Karpas-422 (cell line): Measurements from ENCODE around the gene AGXT2. TPM values are rescaled to one million over a fixed set of nuclear protein-coding genes. Genes with fewer than 3 reads are reported as not detected.

ENCODE experiments used
- DNase-seq: peaks from one replicate; pipeline ENCODE4 v3.0.0-alpha.2; 2015
- H2AFZ ChIP-seq: fragments of 200-600 bp; sonication (generic); 2 replicates; pipeline ENCODE4 v1.6.1; 2014; ENCODE audit warnings: antibody characterized with exemption, low read length, mixed read lengths
- H3K27ac ChIP-seq: fragments of 200-600 bp; sonication (generic); 2 replicates; pipeline ENCODE4 v1.5.1; 2014; ENCODE audit warnings: mild to moderate bottlenecking, low read length, moderate library complexity
- H3K27me3 ChIP-seq: fragments of 200-600 bp; sonication (generic); 2 replicates; pipeline ENCODE4 v1.6.1; 2014; ENCODE audit warnings: low read length, mixed read lengths
- H3K36me3 ChIP-seq: fragments of 200-600 bp; sonication (generic); 2 replicates; pipeline ENCODE4 v1.6.1; 2014; ENCODE audit warnings: low read length, mixed read lengths; ENCODE audit not compliant: insufficient read depth
- H3K4me1 ChIP-seq: fragments of 200-600 bp; sonication (generic); 2 replicates; pipeline ENCODE4 v1.6.1; 2014; ENCODE audit warnings: mild to moderate bottlenecking, low read length, mixed read lengths
- H3K4me2 ChIP-seq: fragments of 200-600 bp; sonication (generic); 2 replicates; pipeline ENCODE4 v1.6.1; 2014; ENCODE audit warnings: low read length, low read depth, mild to moderate bottlenecking; ENCODE audit not compliant: poor library complexity, severe bottlenecking
- H3K4me3 ChIP-seq: fragments of 200-600 bp; sonication (generic); 2 replicates; pipeline ENCODE4 v1.5.1; 2014; ENCODE audit warnings: mild to moderate bottlenecking, antibody characterized with exemption, low read length, mixed read lengths
- H3K79me2 ChIP-seq: fragments of 200-600 bp; sonication (generic); 2 replicates; pipeline ENCODE4 v1.6.1; 2014; ENCODE audit warnings: mild to moderate bottlenecking, low read length, mixed read lengths
- H3K9ac ChIP-seq: fragments of 200-600 bp; sonication (generic); 2 replicates; pipeline ENCODE4 v1.6.0; 2014; ENCODE audit warnings: low read length
- H3K9me2 ChIP-seq: fragments of 200-600 bp; sonication (generic), shearing (Covaris generic); replicated peaks from 2 replicates; pipeline ENCODE4 v1.6.0; 2014; ENCODE audit warnings: mild to moderate bottlenecking, low read length, moderate library complexity; ENCODE audit not compliant: insufficient read depth
- H3K9me3 ChIP-seq: fragments of 300-700, 200-600 bp; sonication (generic); 2 replicates; pipeline ENCODE4 v1.6.1; 2014; ENCODE audit warnings: low read length, mixed read lengths
- H4K20me1 ChIP-seq: fragments of 200-600 bp; sonication (generic); 2 replicates; pipeline ENCODE4 v1.6.1; 2014; ENCODE audit warnings: mild to moderate bottlenecking, antibody characterized with exemption, low read length, low read depth; ENCODE audit not compliant: insufficient read depth
- total RNA-seq: library from RNA; depleted of rRNA; stranded (reverse); fragments of >200 nt; shearing (Covaris generic); gene quantifications from 2 replicates; pipeline ENCODE4 v1.2.3, GENCODE V29; 2014; ENCODE audit warnings: low replicate concordance

The AGXT2 gene
- total RNA-seq, 1 experiment from 2014 or later = not detected

- Histone ChIP-seq H2AFZ (no peak overlapping the region), H3K36me3 (no peaks in the 10 kb centered on the region), H3K9me2 (no peaks in the 10 kb centered on the region), H3K9me3 (no peaks in the 10 kb centered on the region), H4K20me1 (no peaks in the 10 kb centered on the region), H3K4me1 (no peaks in the 10 kb centered on the region), H3K27me3 (no peaks in the 10 kb centered on the region), H3K79me2 (no peaks in the 10 kb centered on the region), H3K4me2 (no peak overlapping the region), H3K27ac (no peak overlapping the region), H3K4me3 (no peak overlapping the region), H3K9ac (no peak overlapping the region)
- DNase-seq = no peak
These were observed 22.7 kb downstream of the AGXT2 start for GRCh38 chr5:35024911-35025510.

- H3K27me3 ChIP-seq = no peaks in the 10 kb centered on the region
- no peak overlapping the region for H3K9ac ChIP-seq
- H3K9me2 ChIP-seq = no peaks in the 10 kb centered on the region
- no peaks in the 10 kb centered on the region for H3K79me2 ChIP-seq
- no peak overlapping the region for H3K4me3 ChIP-seq
- H4K20me1 ChIP-seq = no peaks in the 10 kb centered on the region
- no peaks in the 10 kb centered on the region for H3K9me3 ChIP-seq
- no peak overlapping the region for H3K4me2 ChIP-seq
- no peaks in the 10 kb centered on the region for H3K36me3 ChIP-seq
- no peak for DNase-seq
- H3K27ac ChIP-seq = no peak overlapping the region
- H2AFZ ChIP-seq = no peak overlapping the region
- no peaks in the 10 kb centered on the region for H3K4me1 ChIP-seq
These were observed 24.2 kb downstream of the AGXT2 start for GRCh38 chr5:35023391-35024178.

- Histone ChIP-seq H3K79me2 (no peaks in the 10 kb centered on the region), H4K20me1 (no peaks in the 10 kb centered on the region), H3K9me3 (no peaks in the 10 kb centered on the region), H3K36me3 (no peaks in the 10 kb centered on the region), H3K27me3 (no peaks in the 10 kb centered on the region), H3K9ac (no peak overlapping the region), H2AFZ (no peak overlapping the region), H3K4me3 (no peak overlapping the region), H3K27ac (no peak overlapping the region), H3K4me2 (no peak overlapping the region), H3K9me2 (no peaks in the 10 kb centered on the region), H3K4me1 (no peaks in the 10 kb centered on the region)
- no peak for DNase-seq
These were observed 31.3 kb downstream of the AGXT2 start for GRCh38 chr5:35016174-35017051.

- Histone ChIP-seq H3K36me3 (no peaks in the 10 kb centered on the region), H4K20me1 (no peaks in the 10 kb centered on the region), H3K79me2 (no peaks in the 10 kb centered on the region), H3K9me3 (no peaks in the 10 kb centered on the region), H3K4me2 (no peak overlapping the region), H3K27ac (no peak overlapping the region), H3K9me2 (no peaks in the 10 kb centered on the region), H3K9ac (no peak overlapping the region), H2AFZ (no peak overlapping the region), H3K4me3 (no peak overlapping the region), H3K4me1 (no peaks in the 10 kb centered on the region), H3K27me3 (no peaks in the 10 kb centered on the region)
- DNase-seq = no peak
These were observed 32.7 kb downstream of the AGXT2 start for GRCh38 chr5:35015063-35015462.

- no peaks in the 10 kb centered on the region for H3K79me2 ChIP-seq
- no peak overlapping the region for H3K4me3 ChIP-seq
- H4K20me1 ChIP-seq = no peaks in the 10 kb centered on the region
- no peaks in the 10 kb centered on the region for H3K27me3 ChIP-seq
- no peak overlapping the region for H3K27ac ChIP-seq
- no peaks in the 10 kb centered on the region for H3K9me3 ChIP-seq
- no peaks in the 10 kb centered on the region for H3K36me3 ChIP-seq
- H3K4me1 ChIP-seq = no peaks in the 10 kb centered on the region
- H3K9ac ChIP-seq = no peak overlapping the region
- no peak overlapping the region for H2AFZ ChIP-seq
- H3K4me2 ChIP-seq = no peak overlapping the region
- no peaks in the 10 kb centered on the region for H3K9me2 ChIP-seq
- DNase-seq = no peak
These were observed 35.0 kb downstream of the AGXT2 start for GRCh38 chr5:35012796-35013195.

- Histone ChIP-seq H3K79me2 (no peaks in the 10 kb centered on the region), H3K27me3 (no peaks in the 10 kb centered on the region), H3K9ac (no peak overlapping the region), H3K4me1 (no peaks in the 10 kb centered on the region), H3K9me3 (no peaks in the 10 kb centered on the region), H2AFZ (no peak overlapping the region), H3K4me3 (no peak overlapping the region), H3K36me3 (no peaks in the 10 kb centered on the region), H3K9me2 (no peaks in the 10 kb centered on the region), H3K4me2 (no peak overlapping the region), H4K20me1 (no peaks in the 10 kb centered on the region), H3K27ac (no peak overlapping the region)
- DNase-seq = no peak
These were observed 35.4 kb downstream of the AGXT2 start for GRCh38 chr5:35012365-35012764.

GRCh38 chr5:35010676-35011075, 37.1 kb downstream of the AGXT2 start:
- H4K20me1 ChIP-seq = no peaks in the 10 kb centered on the region
- no peak for DNase-seq
- no peaks in the 10 kb centered on the region for H3K9me2 ChIP-seq
- H3K36me3 ChIP-seq = no peaks in the 10 kb centered on the region
- no peak overlapping the region for H2AFZ ChIP-seq
- H3K9me3 ChIP-seq = no peaks in the 10 kb centered on the region
- H3K27ac ChIP-seq = no peak overlapping the region
- no peaks in the 10 kb centered on the region for H3K4me1 ChIP-seq
- no peak overlapping the region for H3K4me3 ChIP-seq
- H3K4me2 ChIP-seq = no peak overlapping the region
- no peaks in the 10 kb centered on the region for H3K79me2 ChIP-seq
- no peak overlapping the region for H3K9ac ChIP-seq
- no peaks in the 10 kb centered on the region for H3K27me3 ChIP-seq

GRCh38 chr5:35009657-35010056, 38.1 kb downstream of the AGXT2 start:
- Histone ChIP-seq H3K4me1 (no peaks in the 10 kb centered on the region), H2AFZ (no peak overlapping the region), H3K4me3 (no peak overlapping the region), H3K9me2 (no peaks in the 10 kb centered on the region), H3K27ac (no peak overlapping the region), H3K36me3 (no peaks in the 10 kb centered on the region), H3K9me3 (no peaks in the 10 kb centered on the region), H3K9ac (no peak overlapping the region), H4K20me1 (no peaks in the 10 kb centered on the region), H3K27me3 (no peaks in the 10 kb centered on the region), H3K79me2 (no peaks in the 10 kb centered on the region), H3K4me2 (no peak overlapping the region)
- no peak for DNase-seq
